Omental fat pad (tissue), 4 donors: ENCODE measurements around the gene TMC4. TPM values are rescaled to one million over a fixed set of nuclear protein-coding genes. Genes with fewer than 3 reads are reported as not detected.
A peak's percentile ranks its signal among the peaks of the same experiment; 100 is the strongest.

ENCODE experiments used
- ATAC-seq: fragments of 150-250 bp; one replicate; pipeline ENCODE4 v1.9.1; 2016; ENCODE audit warnings: mild to moderate bottlenecking, moderate library complexity; ENCODE audit not compliant: low FRiP score
- DNase-seq: peaks from one replicate; pipeline ENCODE4 v3.0.0-alpha.2; 2019; ENCODE audit warnings: low spot score
- total RNA-seq, 4 donors: library from RNA; depleted of rRNA; stranded (reverse); fragments of >200 nt; gene quantifications; one replicate each; pipeline ENCODE4 v1.1.0, GENCODE V29; 2016
- TF ChIP-seq, protein P1 (sequence below), 3 donors: fragments of 450-650 bp; IDR thresholded peaks; one replicate each; pipeline ENCODE4 v1.5.1; 2016 to 2017; ENCODE audit warnings: antibody characterized with exemption in 3 of 3, mild to moderate bottlenecking in 3 of 3, moderate library complexity in 2 of 3

The TMC4 gene
- total RNA-seq, 4 donors from 2014 or later, result 1.2 to 4.1 (median 1.6) TPM; not detected in 1

DNA sequence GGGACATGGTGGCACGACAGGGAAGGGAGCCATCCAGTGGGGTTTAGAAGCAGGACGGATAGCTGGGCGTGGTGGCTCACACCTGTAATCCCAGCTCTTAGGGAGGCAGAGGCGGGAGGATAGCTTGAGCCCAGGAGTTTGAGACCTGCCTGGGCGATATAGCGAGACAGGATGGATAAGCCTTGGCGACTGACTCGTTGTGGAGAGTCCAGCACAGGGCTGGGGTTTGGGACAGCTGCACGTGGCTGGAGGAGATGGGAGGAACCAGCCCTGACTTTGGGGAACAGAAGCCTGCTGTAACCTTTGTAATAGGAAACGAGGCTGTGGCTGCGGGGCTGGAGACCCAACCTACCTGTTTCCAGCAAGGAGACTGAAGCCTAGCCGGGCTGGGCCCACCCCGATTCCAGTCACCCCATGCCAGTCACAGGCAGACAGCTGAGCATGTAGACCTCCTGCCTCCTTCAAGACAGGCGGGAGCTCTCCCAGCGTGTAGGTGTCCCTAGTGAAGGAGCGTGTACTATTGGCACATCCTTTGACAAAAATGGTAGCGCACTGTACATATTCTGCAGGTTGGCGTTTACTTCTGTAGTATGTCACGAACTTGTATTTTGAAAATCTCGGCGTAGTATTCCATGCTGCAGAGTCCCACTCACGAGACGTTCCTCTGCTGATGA lies 21.5 kb downstream of the TMC4 start:
- DNase-seq (no peak), ATAC-seq (no peak)
- TF ChIP-seq, protein P1, sequence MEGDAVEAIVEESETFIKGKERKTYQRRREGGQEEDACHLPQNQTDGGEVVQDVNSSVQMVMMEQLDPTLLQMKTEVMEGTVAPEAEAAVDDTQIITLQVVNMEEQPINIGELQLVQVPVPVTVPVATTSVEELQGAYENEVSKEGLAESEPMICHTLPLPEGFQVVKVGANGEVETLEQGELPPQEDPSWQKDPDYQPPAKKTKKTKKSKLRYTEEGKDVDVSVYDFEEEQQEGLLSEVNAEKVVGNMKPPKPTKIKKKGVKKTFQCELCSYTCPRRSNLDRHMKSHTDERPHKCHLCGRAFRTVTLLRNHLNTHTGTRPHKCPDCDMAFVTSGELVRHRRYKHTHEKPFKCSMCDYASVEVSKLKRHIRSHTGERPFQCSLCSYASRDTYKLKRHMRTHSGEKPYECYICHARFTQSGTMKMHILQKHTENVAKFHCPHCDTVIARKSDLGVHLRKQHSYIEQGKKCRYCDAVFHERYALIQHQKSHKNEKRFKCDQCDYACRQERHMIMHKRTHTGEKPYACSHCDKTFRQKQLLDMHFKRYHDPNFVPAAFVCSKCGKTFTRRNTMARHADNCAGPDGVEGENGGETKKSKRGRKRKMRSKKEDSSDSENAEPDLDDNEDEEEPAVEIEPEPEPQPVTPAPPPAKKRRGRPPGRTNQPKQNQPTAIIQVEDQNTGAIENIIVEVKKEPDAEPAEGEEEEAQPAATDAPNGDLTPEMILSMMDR (IDR thresholded peaks at IDR 0.05), result no peak

- TF ChIP-seq, protein P1 (IDR thresholded peaks at IDR 0.05), result no peak
- no peak for DNase-seq
- no peak for ATAC-seq
These were observed 23.7 kb downstream of the TMC4 start for GRCh38 chr19:54149021-54149812.

- DNase-seq (no peak), ATAC-seq (no peak)
- TF ChIP-seq, protein P1 (IDR thresholded peaks at IDR 0.05), result no peak
These were observed 24.8 kb downstream of the TMC4 start for GRCh38 chr19:54148158-54148557.

- no peak for DNase-seq
- ATAC-seq, result no peak
- TF ChIP-seq, protein P1 (IDR thresholded peaks at IDR 0.05), result no peak
These were observed 25.3 kb downstream of the TMC4 start for GRCh38 chr19:54147676-54148075.

- TF ChIP-seq, protein P1 (IDR thresholded peaks at IDR 0.05), result no peak
- no peak for DNase-seq
These were observed 27.3 kb downstream of the TMC4 start for GRCh38 chr19:54145541-54146158.

DNA sequence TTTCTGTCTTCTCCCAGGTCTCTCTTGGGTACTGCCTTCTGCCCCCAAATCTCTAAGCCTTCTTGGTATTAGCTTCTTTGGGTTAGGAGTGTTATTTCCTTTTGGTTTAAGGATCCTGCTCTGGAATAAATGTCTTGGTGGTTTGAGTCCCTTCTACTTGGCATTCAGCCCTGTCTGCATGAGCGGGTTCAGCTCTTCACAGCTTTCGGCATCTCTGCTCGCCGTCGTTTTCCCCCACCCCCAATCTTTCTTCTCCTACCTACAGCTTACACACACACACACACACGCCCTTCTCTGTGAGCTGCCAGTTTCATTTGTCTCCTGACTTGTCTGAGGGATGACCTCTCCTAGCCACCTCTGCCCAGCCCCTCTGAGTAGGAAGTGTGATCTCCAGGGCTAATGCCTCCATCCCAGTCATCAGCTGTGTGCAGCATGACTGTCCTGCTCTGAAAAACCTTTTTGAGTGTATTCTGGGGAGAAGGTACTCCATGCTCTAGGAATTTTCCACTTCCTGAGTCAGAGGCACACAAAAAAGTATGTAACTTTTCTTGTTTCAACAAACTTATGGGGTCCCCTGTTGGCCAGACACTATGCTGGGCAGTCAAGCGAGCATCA lies 30.7 kb downstream of the TMC4 start:
- ATAC-seq, result no peak
- TF ChIP-seq, protein P1 (IDR thresholded peaks at IDR 0.05), result no peak

More at GRCh38 chr19:54145541-54146158, 27.3 kb downstream of the TMC4 start:
- ATAC-seq, result peak; percentile 4

More for the DNA sequence above, 30.7 kb downstream of the TMC4 start:
- DNase-seq, result no peak
